Esophagus muscularis mucosa (tissue), 4 donors: ENCODE measurements around the gene RNU5D-1. TPM values are rescaled to one million over a fixed set of nuclear protein-coding genes. Genes with fewer than 3 reads are reported as not detected.
A peak's percentile ranks its signal among the peaks of the same experiment; 100 is the strongest.
"Not testable (repeated sequence)": the region's sequence is repeated elsewhere in the genome, so short reads cannot be mapped to it uniquely, and the experiment has no call there.

Source experiments
- DNase-seq: peaks from one replicate; pipeline ENCODE4 v3.0.0-alpha.2; 2017; ENCODE audit errors: extremely low spot score
- H3K27ac ChIP-seq, 4 donors: fragments of 200-600 bp; sonication (generic); replicated peaks in 1 of 4; 1 replicate in 3 of 4; 2 replicates in 1 of 4; pipeline ENCODE4 v1.5.1; 2016 to 2019; ENCODE audit warnings: mild to moderate bottlenecking in 1 of 4
- H3K27me3 ChIP-seq, 4 donors: fragments of 200-600 bp; sonication (generic); one replicate each; pipeline versions ENCODE4 v1.5.1 to v1.6.0; 2016 to 2019
- H3K36me3 ChIP-seq, 4 donors: fragments of 200-600 bp; sonication (generic); one replicate each; pipeline ENCODE4 v1.5.1; 2016 to 2019
- H3K4me1 ChIP-seq, 4 donors: fragments of 200-600 bp; sonication (generic); one replicate each; pipeline ENCODE4 v1.5.1; 2016 to 2019
- H3K4me3 ChIP-seq, 4 donors: fragments of 200-600 bp; sonication (generic); 1 replicate in 2 of 4; 2 replicates in 2 of 4; pipeline ENCODE4 v1.5.1; 2016 to 2019; ENCODE audit warnings: mild to moderate bottlenecking in 4 of 4, moderate library complexity in 1 of 4
- H3K9me3 ChIP-seq, 4 donors: fragments of 200-600 bp; sonication (generic); 1 replicate in 3 of 4; 2 replicates in 1 of 4; pipeline ENCODE4 v1.5.1; 2016 to 2019
- EP300 ChIP-seq: sonication (generic); formaldehyde crosslinking; IDR thresholded peaks from one replicate; pipeline ENCODE4 v1.6.1; 2017; ENCODE audit warnings: antibody characterized with exemption
- POLR2A ChIP-seq: fragments of 450-650 bp; IDR thresholded peaks from one replicate; pipeline ENCODE4 v1.6.1; 2017; ENCODE audit warnings: antibody characterized with exemption, moderate library complexity, mild to moderate bottlenecking, low read depth
- POLR2AphosphoS5 ChIP-seq, 2 donors: sonication (generic); formaldehyde crosslinking; IDR thresholded peaks; one replicate each; pipeline ENCODE4 v1.6.1; 2017; ENCODE audit warnings: antibody characterized with exemption in 2 of 2
- WGBS: methylation state at CpG from one replicate; pipeline ENCODE4 v1.1.5; 2018; 5-methylcytosine and 5-hydroxymethylcytosine counted together
- intact Hi-C: fragments of 100-400 bp; cut with DNase I; formaldehyde crosslinking; loops from one replicate; pipeline ENCODE4 v1.15.1; 2023
- total RNA-seq, 4 donors: library from RNA; depleted of rRNA; stranded (reverse); fragments of >200 nt; gene quantifications; one replicate each; pipeline versions ENCODE4 v1.1.0 to v1.2.1, GENCODE V29; 2016
- TF ChIP-seq, protein P1 (sequence below), 3 experiments: fragments of 200-600 bp in 2 of 3; fragments of 450-650 bp in 1 of 3; sonication (generic) in 2 of 3; IDR thresholded peaks; one replicate each; pipeline ENCODE4 v1.5.1; 2017 to 2019; ENCODE audit warnings: antibody characterized with exemption in 3 of 3, mild to moderate bottlenecking in 2 of 3, moderate library complexity in 1 of 3

RNU5D-1 gene
- total RNA-seq, 4 donors from 2014 or later, result not detected

DNA sequence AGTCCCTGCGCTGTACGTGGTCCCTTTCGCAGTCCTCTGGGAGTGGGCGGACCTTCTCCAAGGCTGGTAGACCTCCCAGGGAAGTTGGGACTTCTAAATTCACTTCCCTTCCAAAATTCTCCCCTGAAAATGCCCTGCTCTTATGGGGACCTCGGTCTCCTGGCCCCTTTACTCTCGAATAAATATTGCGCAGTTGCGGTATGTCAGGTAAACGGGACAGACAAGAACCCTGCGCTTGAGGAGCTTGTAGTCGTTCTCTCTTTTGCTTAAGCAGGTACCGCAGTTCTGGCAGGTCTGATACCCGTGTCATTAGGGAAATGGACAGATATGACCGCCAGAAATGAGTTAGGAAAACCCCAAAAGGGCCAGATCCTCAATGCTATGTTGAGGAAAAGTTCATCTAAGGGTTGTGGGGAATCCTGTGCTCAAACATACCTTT is 9.2 kb upstream of the RNU5D-1 start:
- peak overlapping the region; percentile 81 to 90 (median 88) for H3K27ac ChIP-seq
- no peak for TF ChIP-seq POLR2A
- TF ChIP-seq, protein P1, sequence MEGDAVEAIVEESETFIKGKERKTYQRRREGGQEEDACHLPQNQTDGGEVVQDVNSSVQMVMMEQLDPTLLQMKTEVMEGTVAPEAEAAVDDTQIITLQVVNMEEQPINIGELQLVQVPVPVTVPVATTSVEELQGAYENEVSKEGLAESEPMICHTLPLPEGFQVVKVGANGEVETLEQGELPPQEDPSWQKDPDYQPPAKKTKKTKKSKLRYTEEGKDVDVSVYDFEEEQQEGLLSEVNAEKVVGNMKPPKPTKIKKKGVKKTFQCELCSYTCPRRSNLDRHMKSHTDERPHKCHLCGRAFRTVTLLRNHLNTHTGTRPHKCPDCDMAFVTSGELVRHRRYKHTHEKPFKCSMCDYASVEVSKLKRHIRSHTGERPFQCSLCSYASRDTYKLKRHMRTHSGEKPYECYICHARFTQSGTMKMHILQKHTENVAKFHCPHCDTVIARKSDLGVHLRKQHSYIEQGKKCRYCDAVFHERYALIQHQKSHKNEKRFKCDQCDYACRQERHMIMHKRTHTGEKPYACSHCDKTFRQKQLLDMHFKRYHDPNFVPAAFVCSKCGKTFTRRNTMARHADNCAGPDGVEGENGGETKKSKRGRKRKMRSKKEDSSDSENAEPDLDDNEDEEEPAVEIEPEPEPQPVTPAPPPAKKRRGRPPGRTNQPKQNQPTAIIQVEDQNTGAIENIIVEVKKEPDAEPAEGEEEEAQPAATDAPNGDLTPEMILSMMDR (IDR thresholded peaks at IDR 0.05), result no peak
- TF ChIP-seq EP300, result no peak
- no peak for TF ChIP-seq POLR2AphosphoS5 (IDR thresholded peaks at IDR 0.05)
- H3K27me3 ChIP-seq, result no peaks in the 10 kb centered on the region
- no peaks in the 10 kb centered on the region for H3K36me3 ChIP-seq
- no peak for DNase-seq
- 4% methylated on average over 14 of the region's 14 CpGs for WGBS
- H3K4me1 ChIP-seq, result peaks cover 9 to 12% (median 10%) of the 10 kb centered on the region in 4 donors
- peak overlapping the region; percentile 57 to 67 (median 60) for H3K4me3 ChIP-seq
- intact Hi-C loops, result no loop called here
- H3K9me3 ChIP-seq, result no peaks in the 10 kb centered on the region

DNA sequence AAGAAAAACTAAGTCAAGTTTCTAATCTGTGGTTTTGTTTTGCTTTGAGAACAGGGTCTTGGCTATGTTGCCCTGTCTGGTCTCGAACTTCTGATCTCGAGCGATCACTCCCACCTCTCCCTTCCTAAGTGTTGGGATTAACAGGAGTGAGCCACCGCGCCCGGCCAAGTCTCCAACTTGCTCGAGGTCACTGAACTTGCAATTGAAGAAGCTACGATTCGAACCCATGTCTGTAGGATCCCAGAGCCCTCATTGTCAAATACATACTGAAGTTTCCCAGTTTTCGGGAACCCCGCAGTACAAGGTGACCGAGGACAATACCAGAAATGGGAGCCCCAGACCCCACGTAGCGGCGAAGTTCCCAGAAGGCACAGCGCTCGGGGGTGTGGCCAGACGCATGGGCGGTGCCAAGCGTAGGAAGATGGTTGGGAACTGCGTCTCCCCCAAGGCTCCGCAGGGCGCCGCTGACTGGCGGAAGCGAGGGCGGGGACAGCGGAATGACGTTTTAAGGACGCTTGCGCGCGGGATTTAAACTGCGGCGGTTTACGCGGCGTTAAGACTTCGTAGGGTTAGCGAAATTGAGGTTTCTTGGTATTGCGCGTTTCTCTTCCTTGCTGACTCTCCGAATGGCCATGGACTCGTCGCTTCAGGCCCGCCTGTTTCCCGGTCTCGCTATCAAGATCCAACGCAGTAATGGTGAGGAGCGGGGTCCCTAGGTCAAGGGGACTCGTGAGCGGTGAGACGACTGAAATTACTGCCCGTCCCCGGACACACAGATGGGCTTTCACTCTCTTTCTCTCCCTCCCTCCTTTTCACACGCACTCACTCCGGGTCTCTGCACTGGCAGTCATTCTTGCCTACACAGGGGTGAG is 8.6 kb upstream of the RNU5D-1 start, which contains the start of gene KIF2C:
KIF2C (plus strand) TSS at position 531 of the 872 bp plus-strand sequence; CDS start at position 627, 96 bp downstream.
- WGBS, result 0% methylated on average over 38 of the region's 57 CpGs
- TF ChIP-seq EP300, result peak; percentile 12
- TF ChIP-seq POLR2AphosphoS5 (IDR thresholded peaks at IDR 0.05), result peak; percentile 93 to 99
- TF ChIP-seq, protein P1 (IDR thresholded peaks at IDR 0.05), result peak in 1 of 3 experiments; percentile 35
- peak; percentile 52 for TF ChIP-seq POLR2A
- peak; percentile 98 for DNase-seq
- no peaks in the 10 kb centered on the region for H3K36me3 ChIP-seq
- no peaks in the 10 kb centered on the region for H3K9me3 ChIP-seq
- intact Hi-C loops, result no loop called here
- H3K4me3 ChIP-seq, result peak within 1 kb of the TSS; percentile 57 to 67 (median 60)
- no peaks in the 10 kb centered on the region for H3K27me3 ChIP-seq
- H3K27ac ChIP-seq, result peak within 1 kb of the TSS; percentile 81 to 90 (median 88)
- H3K4me1 ChIP-seq, result peaks cover 9 to 12% (median 10%) of the 10 kb centered on the region in 4 donors

DNA sequence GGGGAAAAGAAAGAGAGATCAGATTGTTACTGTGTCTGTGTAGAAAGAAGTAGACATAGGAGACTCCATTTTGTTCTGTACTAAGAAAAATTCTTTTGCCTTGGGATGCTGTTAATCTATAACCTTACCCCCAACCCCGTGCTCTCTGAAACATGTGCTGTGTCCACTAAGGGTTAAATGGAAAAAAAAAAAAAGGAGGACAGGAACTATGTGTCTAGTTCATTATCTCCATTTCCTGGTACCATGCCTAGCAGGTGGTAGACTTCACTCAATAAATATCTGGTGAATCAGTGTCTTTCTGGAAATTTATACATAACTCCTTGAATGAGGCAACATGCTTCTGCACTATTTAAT is 8.0 kb upstream of the RNU5D-1 start:
- WGBS, result 64% methylated on average over 1 of the region's 1 CpG
- peaks cover 9 to 12% (median 10%) of the 10 kb centered on the region in 4 donors for H3K4me1 ChIP-seq
- H3K9me3 ChIP-seq, H3K27me3 ChIP-seq, intact Hi-C loops, H3K36me3 ChIP-seq, DNase-seq: not testable (repeated sequence)
- peak overlapping the region; percentile 57 to 67 (median 60) for H3K4me3 ChIP-seq
- H3K27ac ChIP-seq, result peak overlapping the region; percentile 81 to 90 (median 88)

DNA sequence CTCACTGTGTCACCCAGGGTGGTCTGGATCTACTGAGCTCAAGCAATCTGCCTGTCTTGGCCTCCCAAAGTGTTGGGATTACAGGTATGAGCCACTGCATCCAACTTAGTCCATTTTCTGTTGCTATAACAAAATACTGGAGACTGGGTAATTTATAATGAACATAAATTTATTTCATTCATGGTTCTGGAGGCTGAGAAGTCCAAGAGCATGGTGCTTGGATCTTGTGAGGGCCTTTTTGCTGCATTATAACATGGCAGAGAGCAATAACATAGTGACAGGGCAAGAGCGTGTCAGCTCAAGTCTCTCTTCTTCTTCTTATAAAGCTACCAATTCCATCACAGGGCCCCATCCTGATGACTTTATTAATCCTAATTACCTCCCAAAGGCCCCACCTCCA is 5.0 kb upstream of the RNU5D-1 start:
- TF ChIP-seq POLR2AphosphoS5 (IDR thresholded peaks at IDR 0.05) (no peak), EP300 (no peak), POLR2A (no peak)
- TF ChIP-seq, protein P1 (IDR thresholded peaks at IDR 0.05), result no peak
- Histone ChIP-seq H3K9me3 (no peaks in the 10 kb centered on the region), H3K27ac (no peak overlapping the region), H3K4me1 (peaks cover 9 to 23% (median 12%) of the 10 kb centered on the region in 4 donors), H3K4me3 (no peak overlapping the region), H3K27me3 (no peaks in the 10 kb centered on the region), H3K36me3 (no peaks in the 10 kb centered on the region)
- DNase-seq, result no peak
- intact Hi-C loops, result no loop called here
- WGBS, result 93% methylated on average over 1 of the region's 1 CpG

DNA sequence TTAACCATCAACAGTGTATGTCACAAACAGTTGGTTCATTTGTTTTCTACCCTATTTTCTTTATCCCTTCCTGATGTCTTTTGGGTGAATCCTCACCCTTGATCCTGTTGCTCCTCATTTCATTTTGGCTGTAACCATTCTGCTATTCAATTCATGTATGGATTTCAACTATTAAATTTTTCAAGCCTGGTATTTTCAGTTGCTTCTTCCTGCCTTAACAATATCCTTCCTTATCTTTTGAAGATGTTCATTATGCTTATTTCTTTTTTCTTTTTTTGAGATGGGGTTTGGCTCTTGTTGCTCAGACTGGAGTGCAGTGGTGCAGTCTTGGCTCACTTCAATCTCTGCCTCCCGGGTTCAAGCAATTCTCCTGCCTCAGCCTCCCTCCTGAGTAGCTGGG is 2.8 kb upstream of the RNU5D-1 start:
- Histone ChIP-seq H3K4me3 (no peak overlapping the region), H3K36me3 (no peaks in the 10 kb centered on the region), H3K4me1 (peaks cover 0 to 25% (median 15%) of the 10 kb centered on the region in 4 donors), H3K27ac (peak overlapping the region; percentile 33 to 53 (median 40)), H3K27me3 (no peaks in the 10 kb centered on the region), H3K9me3 (no peaks in the 10 kb centered on the region)
- intact Hi-C loops, result loop anchor here (5.0 kb wide), 1 partner anchor 44 kb away; the partner anchor contains the start of gene RPS8
- TF ChIP-seq, protein P1 (IDR thresholded peaks at IDR 0.05), result no peak
- TF ChIP-seq POLR2A (no peak), EP300 (no peak)
- DNase-seq, result no peak
- 82% methylated on average over 1 of the region's 1 CpG for WGBS
